GM19043 (cell line): ENCODE results near the gene MOB3A.
"Not testable (repeated sequence)": the region's sequence is repeated elsewhere in the genome, so short reads cannot be mapped to it uniquely, and the experiment has no call there.

ENCODE experiments used
- ATAC-seq: cut with Tn5 transposase; IDR thresholded peaks from one replicate; pipeline ENCODE4 v1.9.1; 2021; ENCODE audit warnings: low read depth; ENCODE audit not compliant: unreplicated experiment

MOB3A gene

GRCh38 chr19:2109046-2109864, 13.1 kb upstream of the MOB3A start:
- ATAC-seq = no peak

- ATAC-seq = no peak
Observed at GRCh38 chr19:2108251-2109016, 12.3 kb upstream of the MOB3A start.

GRCh38 chr19:2103045-2103707, 7.0 kb upstream of the MOB3A start:
- ATAC-seq = no peak

- ATAC-seq = no peak
Observed at GRCh38 chr19:2101417-2102335, 5.5 kb upstream of the MOB3A start.

- ATAC-seq = no peak
Observed at GRCh38 chr19:2100719-2101061, 4.6 kb upstream of the MOB3A start.

GRCh38 chr19:2099937-2100718, 4.0 kb upstream of the MOB3A start:
- ATAC-seq = no peak

- ATAC-seq = no peak
Observed at GRCh38 chr19:2099054-2099501, 3.0 kb upstream of the MOB3A start.

GRCh38 chr19:2097886-2098327, 1.8 kb upstream of the MOB3A start:
- ATAC-seq = no peak

- ATAC-seq = no peak
Observed at GRCh38 chr19:2097203-2097885, 1.2 kb upstream of the MOB3A start.

GRCh38 chr19:2096480-2097202, 515 bp upstream of the MOB3A start, which contains the start of gene IZUMO4:
TSS of gene IZUMO4 (plus strand) at chr19:2096915. CDS start at chr19:2096946, 31 bp downstream.
- peak; percentile 55 for ATAC-seq

GRCh38 chr19:2091926-2092525, 4.1 kb downstream of the MOB3A start:
- not testable (repeated sequence) for ATAC-seq

GRCh38 chr19:2089727-2090053, 6.4 kb downstream of the MOB3A start:
- ATAC-seq = no peak

- no peak for ATAC-seq
Observed at GRCh38 chr19:2089001-2089711, 7.0 kb downstream of the MOB3A start.

GRCh38 chr19:2087621-2088100, 8.5 kb downstream of the MOB3A start:
- no peak for ATAC-seq

GRCh38 chr19:2086695-2087620, 9.2 kb downstream of the MOB3A start:
- not testable (repeated sequence) for ATAC-seq
